OCI-LY7 (cell line): Measurements from ENCODE around the gene IL13RA1. TPM values are rescaled to one million over a fixed set of nuclear protein-coding genes. Genes with fewer than 3 reads are reported as not detected.

ENCODE experiments used
- BruUV-seq: library from RNA; stranded (reverse); fragments of 400-500 nt; replicated peaks from 2 replicates; lab custom pipeline; 2021; lab: Mats Ljungman, UMichigan
- CTCF ChIA-PET: fragments of 300-600 bp; sonication (Branson Sonifier 250); formaldehyde crosslinking; loops from one replicate; lab custom pipeline; 2022; ENCODE audit warnings: antibody characterized with exemption; ENCODE audit not compliant: unreplicated experiment; lab: Charles Lee
- POLR2A ChIA-PET: fragments of 300-600 bp; sonication (Branson Sonifier 250); formaldehyde crosslinking; loops from one replicate; lab custom pipeline; 2022; ENCODE audit warnings: antibody characterized with exemption; lab: Charles Lee
- DNase-seq: peaks from one replicate; pipeline ENCODE4 v3.0.0-alpha.2; 2015; ENCODE audit warnings: low spot score
- H2AFZ ChIP-seq: fragments of 200-600 bp; sonication (generic), shearing (Covaris generic); 2 replicates; pipeline ENCODE4 v1.6.1; 2014; ENCODE audit warnings: mild to moderate bottlenecking, antibody characterized with exemption, low read length, moderate library complexity
- H3K27ac ChIP-seq: fragments of 200-600 bp; sonication (generic); 2 replicates; pipeline ENCODE4 v1.5.1; 2014; ENCODE audit warnings: mixed run types, low read depth, mild to moderate bottlenecking, moderate library complexity, low read length, inconsistent platforms; ENCODE audit not compliant: poor library complexity, severe bottlenecking
- H3K36me3 ChIP-seq: fragments of 200-600 bp; sonication (generic); 2 replicates; pipeline ENCODE4 v1.6.1; 2014; ENCODE audit warnings: mild to moderate bottlenecking, antibody characterized with exemption, low read length, moderate library complexity, mixed read lengths; ENCODE audit not compliant: insufficient read depth
- H3K4me1 ChIP-seq: fragments of 200-600 bp; sonication (generic); 2 replicates; pipeline ENCODE4 v1.5.1; 2014; ENCODE audit warnings: mild to moderate bottlenecking, low read length; ENCODE audit not compliant: insufficient read depth, poor library complexity, severe bottlenecking
- H3K4me2 ChIP-seq: fragments of 200-600 bp; sonication (generic); 2 replicates; pipeline ENCODE4 v1.6.1; 2014; ENCODE audit warnings: mild to moderate bottlenecking, low read length
- H3K4me3 ChIP-seq: fragments of 200-600 bp; sonication (generic); 2 replicates; pipeline ENCODE4 v1.5.1; 2014; ENCODE audit warnings: mild to moderate bottlenecking, low read depth, low read length; ENCODE audit not compliant: poor library complexity, severe bottlenecking
- H3K79me2 ChIP-seq: fragments of 200-600 bp; sonication (generic); 2 replicates; pipeline ENCODE4 v1.6.1; 2016; ENCODE audit warnings: low read depth, mild to moderate bottlenecking, low read length, moderate library complexity, mixed read lengths; ENCODE audit not compliant: insufficient read depth
- H3K9me2 ChIP-seq: fragments of 200-600 bp; sonication (generic); 2 replicates; pipeline ENCODE4 v1.6.1; 2016; ENCODE audit warnings: mild to moderate bottlenecking, low read length, mixed read lengths; ENCODE audit not compliant: insufficient read depth
- H3K9me3 ChIP-seq: fragments of 200-600 bp; sonication (generic); 2 replicates; pipeline ENCODE4 v1.6.1; 2014; ENCODE audit warnings: mild to moderate bottlenecking, mixed run types, low read length, mixed read lengths
- H4K20me1 ChIP-seq: fragments of 200-600 bp; sonication (generic); 2 replicates; pipeline ENCODE4 v1.6.1; 2014; ENCODE audit warnings: mild to moderate bottlenecking, antibody characterized with exemption, low read length, moderate library complexity, mixed read lengths; ENCODE audit not compliant: insufficient read depth
- CTCF ChIP-seq: fragments of 200-600 bp; sonication (generic); conservative IDR thresholded peaks from 2 replicates; pipeline ENCODE4 v1.5.1; 2014; ENCODE audit warnings: mild to moderate bottlenecking, antibody characterized with exemption, low read length, moderate library complexity, mixed read lengths
- EZH2phosphoT487 ChIP-seq: fragments of 200-600 bp; sonication (generic); IDR thresholded peaks from 2 replicates; pipeline ENCODE4 v1.6.1; 2018; ENCODE audit warnings: low read depth, borderline replicate concordance, mild to moderate bottlenecking, mixed run types, antibody characterized with exemption, low read length, moderate library complexity, mixed read lengths
- intact Hi-C: fragments of 100-400 bp; cut with micrococcal nuclease; formaldehyde crosslinking; loops from one replicate; pipeline ENCODE4 v1.10.0; 2022; ENCODE audit not compliant: unreplicated experiment
- total RNA-seq, 2 experiments: library from RNA; depleted of rRNA in 1 of 2; stranded (reverse); fragments of >200 nt in 1 of 2; shearing (Covaris generic) in 1 of 2; gene quantifications; 2 replicates each; pipeline ENCODE4 v1.2.3, GENCODE V29; 2014 to 2022

Gene IL13RA1
- total RNA-seq, 2 experiments from 2014 or later, result not detected

- CTCF ChIA-PET, result no interaction called here
- Histone ChIP-seq H3K27ac (no peak overlapping the region), H2AFZ (no peak overlapping the region), H3K9me2 (no peaks in the 10 kb centered on the region), H3K4me1 (no peaks in the 10 kb centered on the region), H3K79me2 (no peaks in the 10 kb centered on the region), H3K36me3 (no peaks in the 10 kb centered on the region), H3K9me3 (no peaks in the 10 kb centered on the region), H4K20me1 (no peaks in the 10 kb centered on the region), H3K4me3 (no peak overlapping the region), H3K4me2 (no peak overlapping the region)
- TF ChIP-seq CTCF (no peak), EZH2phosphoT487 (no peak)
- no peak for DNase-seq
- POLR2A ChIA-PET, result interaction anchor here (0.7 kb wide), 2 partner anchors 54 to 378 kb away, joined by 4 to 6 read pairs; no protein-coding TSS in a partner anchor
- intact Hi-C loops, result no loop called here
- no TSS peak for BruUV-seq
These were observed 68.3 kb downstream of the IL13RA1 start for GRCh38 chrX:118795528-118796280.

GRCh38 chrX:118802857-118803256 lies 75.5 kb downstream of the IL13RA1 start:
- intact Hi-C loops, result loop anchor here (10.0 kb wide), 1 partner anchor 188 kb away; no protein-coding TSS in a partner anchor
- ChIA-PET POLR2A (no interaction called here), CTCF (no interaction called here)
- no peak overlapping the region for H2AFZ ChIP-seq
- TF ChIP-seq CTCF (no peak), EZH2phosphoT487 (no peak)
- H3K9me3 ChIP-seq, result no peaks in the 10 kb centered on the region
- no peak for DNase-seq
- H3K27ac ChIP-seq, result no peak overlapping the region
- H4K20me1 ChIP-seq, result no peaks in the 10 kb centered on the region
- BruUV-seq, result no TSS peak
- no peaks in the 10 kb centered on the region for H3K36me3 ChIP-seq
- H3K4me2 ChIP-seq, result no peak overlapping the region
- H3K4me1 ChIP-seq, result no peaks in the 10 kb centered on the region
- H3K79me2 ChIP-seq, result no peaks in the 10 kb centered on the region
- H3K9me2 ChIP-seq, result no peaks in the 10 kb centered on the region
- H3K4me3 ChIP-seq, result no peak overlapping the region
